Ishikawa (cell line): ENCODE data around the gene NAPEPLD.

ENCODE experiments used
- CEBPB ChIP-seq: IDR thresholded peaks from 2 replicates; pipeline ENCODE4 v1.6.1; 2012
- CREB1 ChIP-seq: IDR thresholded peaks from 2 replicates; pipeline ENCODE4 v1.6.1; 2012; ENCODE audit warnings: low read depth
- EGR1 ChIP-seq: IDR thresholded peaks from 2 replicates; pipeline ENCODE4 v1.6.1; 2012
- EP300 ChIP-seq: IDR thresholded peaks from 2 replicates; pipeline ENCODE4 v1.6.1; 2012; ENCODE audit warnings: borderline replicate concordance
- FOXM1 ChIP-seq: IDR thresholded peaks from 2 replicates; pipeline ENCODE4 v1.6.1; 2012; ENCODE audit warnings: low read depth, borderline replicate concordance
- MAX ChIP-seq: IDR thresholded peaks from 2 replicates; pipeline ENCODE4 v1.6.1; 2012
- NFIC ChIP-seq: IDR thresholded peaks from 2 replicates; pipeline ENCODE4 v1.6.1; 2012
- RAD21 ChIP-seq: IDR thresholded peaks from 2 replicates; pipeline ENCODE4 v1.6.1; 2012; ENCODE audit warnings: low read depth
- REST ChIP-seq: IDR thresholded peaks from 2 replicates; pipeline ENCODE4 v1.6.1; 2012; ENCODE audit warnings: low read depth, mild to moderate bottlenecking
- TAF1 ChIP-seq: IDR thresholded peaks from 2 replicates; pipeline ENCODE4 v1.6.1; 2012; ENCODE audit warnings: low read depth, mild to moderate bottlenecking
- TCF12 ChIP-seq: IDR thresholded peaks from 2 replicates; pipeline ENCODE4 v1.6.1; 2012; ENCODE audit warnings: low read depth
- TEAD4 ChIP-seq: IDR thresholded peaks from 2 replicates; pipeline ENCODE4 v1.6.1; 2012
- USF1 ChIP-seq: IDR thresholded peaks from 2 replicates; pipeline ENCODE4 v1.6.1; 2012
- YY1 ChIP-seq: IDR thresholded peaks from 2 replicates; pipeline ENCODE4 v1.6.1; 2012; ENCODE audit warnings: low read depth
- ZBTB7A ChIP-seq: IDR thresholded peaks from 2 replicates; pipeline ENCODE4 v1.6.1; 2012; ENCODE audit warnings: low read depth

Gene NAPEPLD

GRCh38 chr7:103132995-103133688, 15.8 kb downstream of the NAPEPLD start:
- TF ChIP-seq RAD21 (no peak), TCF12 (no peak), TAF1 (no peak)

- TF ChIP-seq CREB1 (no peak), TEAD4 (no peak)
Measured at GRCh38 chr7:103130901-103131624, 17.8 kb downstream of the NAPEPLD start.

GRCh38 chr7:103129702-103130549, 19.0 kb downstream of the NAPEPLD start:
- no peak for TF ChIP-seq CEBPB
- TF ChIP-seq EP300 = no peak
- TF ChIP-seq RAD21 = no peak
- no peak for TF ChIP-seq USF1
- TF ChIP-seq TAF1 = no peak
- TF ChIP-seq YY1 = no peak
- TF ChIP-seq MAX = no peak
- no peak for TF ChIP-seq EGR1
- TF ChIP-seq TEAD4 = no peak
- no peak for TF ChIP-seq TCF12
- TF ChIP-seq NFIC = no peak
- no peak for TF ChIP-seq CREB1

- TF ChIP-seq FOXM1 = no peak
- TF ChIP-seq CREB1 = no peak
- TF ChIP-seq EP300 = no peak
- TF ChIP-seq TAF1 = no peak
Measured at GRCh38 chr7:103127006-103127405, 21.9 kb downstream of the NAPEPLD start.

- TF ChIP-seq USF1 (no peak), CEBPB (no peak), CREB1 (no peak), TCF12 (no peak), REST (no peak), EP300 (no peak), TEAD4 (no peak), YY1 (no peak), ZBTB7A (no peak), TAF1 (no peak), MAX (no peak)
Measured at GRCh38 chr7:103124429-103124979, 24.4 kb downstream of the NAPEPLD start.

GRCh38 chr7:103123529-103123928, 25.4 kb downstream of the NAPEPLD start:
- no peak for TF ChIP-seq MAX
- TF ChIP-seq CEBPB = no peak
- no peak for TF ChIP-seq NFIC
- no peak for TF ChIP-seq RAD21
- TF ChIP-seq TEAD4 = no peak
- no peak for TF ChIP-seq ZBTB7A
- no peak for TF ChIP-seq YY1
- TF ChIP-seq REST = no peak
- no peak for TF ChIP-seq CREB1
- TF ChIP-seq USF1 = no peak
- no peak for TF ChIP-seq FOXM1
- no peak for TF ChIP-seq EP300
- no peak for TF ChIP-seq EGR1
- no peak for TF ChIP-seq TCF12
- no peak for TF ChIP-seq TAF1
